ENCODE data around the gene CSNK1D. TPM values are rescaled to one million over a fixed set of nuclear protein-coding genes. Genes with fewer than 3 reads are reported as not detected.

The CSNK1D gene
- total RNA-seq, 1 experiment from 2014 or later = 137 TPM

GRCh38 chr17:82229698-82230608 lies 43.5 kb downstream of the CSNK1D start:
- no peak overlapping the region for H4K91ac ChIP-seq (ENCODE audit: insufficient read length, low read depth, low read length)
- no peaks in the 10 kb centered on the region for H3K36me3 Mint-ChIP-seq (ENCODE audit: insufficient read depth in 1 of 3, low read depth in 3 of 3)
- H4K8ac ChIP-seq (replicated peaks; ENCODE audit: insufficient read length, low read depth, low read length) = no peak overlapping the region
- H3T11ph ChIP-seq (ENCODE audit: low read length) = no peak overlapping the region
- H3K4me1 ChIP-seq (ENCODE audit: insufficient read depth, low read length) = no peaks in the 10 kb centered on the region
- H3K79me1 ChIP-seq (ENCODE audit: insufficient read depth, low read depth, low read length, poor library complexity, severe bottlenecking) = no peaks in the 10 kb centered on the region
- no CpG with 5 or more reads among the region's 28 CpGs for WGBS (ENCODE audit: extremely low coverage, insufficient read length, low lambda C conversion rate)
- H3K56ac ChIP-seq (ENCODE audit: insufficient read length, low read depth, low read length) = no peak overlapping the region
- no peak overlapping the region for H2BK5ac ChIP-seq (ENCODE audit: insufficient read length, low read length)
- peaks cover 2 to 11% of the 10 kb centered on the region in 2 experiments; a peak in 3 of 4 replicates for H3K4me1 Mint-ChIP-seq
- H2AK5ac ChIP-seq (ENCODE audit: insufficient read length, low read length) = no peak overlapping the region
- no peak overlapping the region for H3K4me2 ChIP-seq (ENCODE audit: insufficient read depth, insufficient read length, low read length)
- H4K5ac ChIP-seq (ENCODE audit: insufficient read length, low read depth, low read length) = no peak overlapping the region
- no peak overlapping the region for H2BK120ac ChIP-seq (ENCODE audit: low read depth, low read length, poor library complexity, severe bottlenecking)
- H3K27ac Mint-ChIP-seq = no peak overlapping the region
- peaks cover 48% of the 10 kb centered on the region for H3K27me3 Mint-ChIP-seq (ENCODE audit: low read depth)
- H3K14ac ChIP-seq (ENCODE audit: insufficient read depth, low read length) = no peak overlapping the region
- H3K4ac ChIP-seq (ENCODE audit: low read depth, low read length) = no peak overlapping the region
- H3K79me2 ChIP-seq (ENCODE audit: insufficient read depth, low read length) = no peaks in the 10 kb centered on the region
- no peak overlapping the region for H2BK20ac ChIP-seq (ENCODE audit: low read depth, low read length, poor library complexity, severe bottlenecking)
- H3K9me3 Mint-ChIP-seq = no peaks in the 10 kb centered on the region
- peaks cover 22% of the 10 kb centered on the region; the same call in 1 of the 2 replicates for H3K27me3 ChIP-seq (ENCODE audit: insufficient read depth, low read length)
- no peak overlapping the region for H3K18ac ChIP-seq (ENCODE audit: insufficient read length, low read depth, low read length)
- H3K4me3 Mint-ChIP-seq = peak overlapping the region; percentile 30 to 72; a peak in 4 of 5 replicates
- H2BK12ac ChIP-seq (ENCODE audit: insufficient read length, low read depth, low read length) = no peak overlapping the region
- TF ChIP-seq CTCF (conservative IDR thresholded peaks at IDR 0.05) = no peak
- no peaks in the 10 kb centered on the region for H3K9me3 ChIP-seq (ENCODE audit: control insufficient read depth, low read depth, low read length)
- H2AFZ ChIP-seq (ENCODE audit: low read length) = no peak overlapping the region
- DNase-seq = no peak
- no peak overlapping the region for H2BK15ac ChIP-seq (ENCODE audit: low read depth, low read length)
- no peak overlapping the region for H3K27ac ChIP-seq (ENCODE audit: insufficient read length, low read depth, low read length)
- H3K23ac ChIP-seq (ENCODE audit: insufficient read length, low read depth, low read length) = no peak overlapping the region
- H3K23me2 ChIP-seq (ENCODE audit: insufficient read length, low read depth, low read length, poor library complexity, severe bottlenecking) = peaks cover 11% of the 10 kb centered on the region
- H3K9ac ChIP-seq (ENCODE audit: extremely low read depth, insufficient read length, low read length) = no peak overlapping the region
- peaks cover 2% of the 10 kb centered on the region for H4K20me1 ChIP-seq (ENCODE audit: control insufficient read depth, insufficient read depth, insufficient read length)

Measured in H9 (cell line).